ENCODE measurements around the gene SEMA4G. TPM values are rescaled to one million over a fixed set of nuclear protein-coding genes. Genes with fewer than 3 reads are reported as not detected.

The SEMA4G gene
- total and polyA plus RNA-seq, 2 of the 13 experiments (the other 11 are each of a cell fraction or from before 2014, with no cell fraction given): 46.2 to 207 TPM

DNA sequence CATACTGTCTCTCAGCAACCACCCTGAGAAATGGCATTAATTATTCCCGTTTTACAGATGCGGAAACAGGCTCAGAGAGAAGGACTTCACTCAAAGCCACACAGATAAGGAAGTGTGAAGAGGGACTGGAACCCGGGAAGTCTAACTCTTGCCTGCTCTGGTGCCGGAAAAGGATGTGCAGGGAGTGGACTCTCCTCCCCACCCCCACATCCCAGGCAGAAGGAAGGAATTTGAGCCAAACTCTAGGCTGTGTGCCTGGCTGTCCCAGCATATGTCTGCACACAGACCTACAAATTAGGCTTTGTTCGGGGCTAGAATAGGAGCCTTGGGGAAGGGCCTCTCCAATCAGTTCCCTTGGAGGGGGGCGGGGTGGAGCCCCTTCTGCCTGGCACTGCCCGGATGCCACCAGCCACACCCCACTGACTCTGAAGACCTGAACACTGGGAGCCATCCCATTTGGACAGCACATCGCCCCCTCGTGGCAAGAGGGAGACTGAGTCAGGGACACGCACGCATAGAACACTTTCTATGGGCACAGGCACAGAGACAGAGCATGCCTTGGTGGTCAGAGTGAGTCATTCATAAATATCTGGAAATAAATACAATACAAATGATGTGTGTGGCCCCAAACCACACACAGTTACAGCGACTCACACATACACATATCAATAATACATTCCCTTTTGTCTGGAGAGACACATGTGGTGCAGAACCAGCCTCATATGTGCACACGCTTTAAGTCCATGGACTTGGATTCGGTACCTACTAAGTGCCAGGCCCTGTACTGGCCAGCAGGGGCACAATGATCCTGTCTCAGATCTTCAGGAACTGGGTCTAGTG, 43.4 kb downstream of the SEMA4G start (continued):
- TF ChIP-seq BORCS8-MEF2B (CRISPR knock-in tag; IDR thresholded peaks at IDR 0.05) (no peak), NKX3-1 (CRISPR knock-in tag; IDR thresholded peaks at IDR 0.05) (no peak), ZNF234 (CRISPR knock-in tag; conservative IDR thresholded peaks at IDR 0.05) (no peak), ZNF547 (CRISPR knock-in tag; IDR thresholded peaks at IDR 0.05) (no peak; the same call in 1 of the 2 replicates), MLLT10 (CRISPR knock-in tag; IDR thresholded peaks at IDR 0.05) (no peak), ZNF558 (CRISPR knock-in tag; IDR thresholded peaks at IDR 0.05; ENCODE audit: borderline replicate concordance) (no peak), SALL1 (CRISPR knock-in tag; IDR thresholded peaks at IDR 0.05) (0 out of 2 replicates have a peak, but pooled peaks have one; percentile 20), ZNF225 (CRISPR knock-in tag; IDR thresholded peaks at IDR 0.05) (no peak), ZNF30 (CRISPR knock-in tag; IDR thresholded peaks at IDR 0.05) (no peak), XRCC5 (optimal IDR thresholded peaks at IDR 0.05; ENCODE audit: low read length) (peak; percentile 93), ATF1 (CRISPR knock-in tag; IDR thresholded peaks at IDR 0.05) (no peak), ERF (CRISPR knock-in tag; IDR thresholded peaks at IDR 0.05) (peak; percentile 50; the same call in 1 of the 2 replicates), ZNF607 (CRISPR knock-in tag; IDR thresholded peaks at IDR 0.05; ENCODE audit: borderline replicate concordance) (no peak), ZMYM3 (CRISPR knock-in tag; IDR thresholded peaks at IDR 0.05) (0 out of 2 replicates have a peak, but pooled peaks have one; percentile 29), ZNF10 (CRISPR knock-in tag; IDR thresholded peaks at IDR 0.05; ENCODE audit: borderline replicate concordance, low read depth) (no peak), ZFAT (CRISPR knock-in tag; conservative IDR thresholded peaks at IDR 0.05) (no peak), NFE2 (CRISPR knock-in tag; IDR thresholded peaks at IDR 0.05) (no peak), TBX3 (IDR thresholded peaks at IDR 0.05; ENCODE audit: borderline replicate concordance) (no peak), MED1 (CRISPR knock-in tag; IDR thresholded peaks at IDR 0.05) (0 out of 2 replicates have a peak, but pooled peaks have one; percentile 21), ZNF34 (CRISPR knock-in tag; IDR thresholded peaks at IDR 0.05; ENCODE audit: borderline replicate concordance) (no peak), PHF8 (CRISPR knock-in tag; IDR thresholded peaks at IDR 0.05) (peak; percentile 37; the same call in 1 of the 2 replicates), ZNF577 (CRISPR knock-in tag; IDR thresholded peaks at IDR 0.05; ENCODE audit: borderline replicate concordance, low read depth) (no peak), ZSCAN9 (CRISPR knock-in tag; IDR thresholded peaks at IDR 0.05; ENCODE audit: borderline replicate concordance) (no peak)
- TF ChIP-seq, protein P1, sequence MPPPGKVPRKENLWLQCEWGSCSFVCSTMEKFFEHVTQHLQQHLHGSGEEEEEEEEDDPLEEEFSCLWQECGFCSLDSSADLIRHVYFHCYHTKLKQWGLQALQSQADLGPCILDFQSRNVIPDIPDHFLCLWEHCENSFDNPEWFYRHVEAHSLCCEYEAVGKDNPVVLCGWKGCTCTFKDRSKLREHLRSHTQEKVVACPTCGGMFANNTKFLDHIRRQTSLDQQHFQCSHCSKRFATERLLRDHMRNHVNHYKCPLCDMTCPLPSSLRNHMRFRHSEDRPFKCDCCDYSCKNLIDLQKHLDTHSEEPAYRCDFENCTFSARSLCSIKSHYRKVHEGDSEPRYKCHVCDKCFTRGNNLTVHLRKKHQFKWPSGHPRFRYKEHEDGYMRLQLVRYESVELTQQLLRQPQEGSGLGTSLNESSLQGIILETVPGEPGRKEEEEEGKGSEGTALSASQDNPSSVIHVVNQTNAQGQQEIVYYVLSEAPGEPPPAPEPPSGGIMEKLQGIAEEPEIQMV (CRISPR knock-in tag; IDR thresholded peaks at IDR 0.05; ENCODE audit: low read depth): no peak
- TF ChIP-seq, protein P2, sequence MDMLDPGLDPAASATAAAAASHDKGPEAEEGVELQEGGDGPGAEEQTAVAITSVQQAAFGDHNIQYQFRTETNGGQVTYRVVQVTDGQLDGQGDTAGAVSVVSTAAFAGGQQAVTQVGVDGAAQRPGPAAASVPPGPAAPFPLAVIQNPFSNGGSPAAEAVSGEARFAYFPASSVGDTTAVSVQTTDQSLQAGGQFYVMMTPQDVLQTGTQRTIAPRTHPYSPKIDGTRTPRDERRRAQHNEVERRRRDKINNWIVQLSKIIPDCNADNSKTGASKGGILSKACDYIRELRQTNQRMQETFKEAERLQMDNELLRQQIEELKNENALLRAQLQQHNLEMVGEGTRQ (IDR thresholded peaks at IDR 0.05; ENCODE audit: low read depth, low read length): no peak
- TF ChIP-seq, protein P2 (CRISPR knock-in tag; IDR thresholded peaks at IDR 0.05; ENCODE audit: borderline replicate concordance): no peak
- TF ChIP-seq, protein P3, sequence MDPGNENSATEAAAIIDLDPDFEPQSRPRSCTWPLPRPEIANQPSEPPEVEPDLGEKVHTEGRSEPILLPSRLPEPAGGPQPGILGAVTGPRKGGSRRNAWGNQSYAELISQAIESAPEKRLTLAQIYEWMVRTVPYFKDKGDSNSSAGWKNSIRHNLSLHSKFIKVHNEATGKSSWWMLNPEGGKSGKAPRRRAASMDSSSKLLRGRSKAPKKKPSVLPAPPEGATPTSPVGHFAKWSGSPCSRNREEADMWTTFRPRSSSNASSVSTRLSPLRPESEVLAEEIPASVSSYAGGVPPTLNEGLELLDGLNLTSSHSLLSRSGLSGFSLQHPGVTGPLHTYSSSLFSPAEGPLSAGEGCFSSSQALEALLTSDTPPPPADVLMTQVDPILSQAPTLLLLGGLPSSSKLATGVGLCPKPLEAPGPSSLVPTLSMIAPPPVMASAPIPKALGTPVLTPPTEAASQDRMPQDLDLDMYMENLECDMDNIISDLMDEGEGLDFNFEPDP (CRISPR knock-in tag; conservative IDR thresholded peaks at IDR 0.05): no peak
